ENCODE results near the gene ATP5PD. TPM values are rescaled to one million over a fixed set of nuclear protein-coding genes. Genes with fewer than 3 reads are reported as not detected.
"Not testable (repeated sequence)": the region's sequence is repeated elsewhere in the genome, so short reads cannot be mapped to it uniquely, and the experiment has no call there.

Gene ATP5PD
- polyA plus RNA-seq, 3 donors from 2014 or later: 257 to 366 (median 261) TPM

DNA sequence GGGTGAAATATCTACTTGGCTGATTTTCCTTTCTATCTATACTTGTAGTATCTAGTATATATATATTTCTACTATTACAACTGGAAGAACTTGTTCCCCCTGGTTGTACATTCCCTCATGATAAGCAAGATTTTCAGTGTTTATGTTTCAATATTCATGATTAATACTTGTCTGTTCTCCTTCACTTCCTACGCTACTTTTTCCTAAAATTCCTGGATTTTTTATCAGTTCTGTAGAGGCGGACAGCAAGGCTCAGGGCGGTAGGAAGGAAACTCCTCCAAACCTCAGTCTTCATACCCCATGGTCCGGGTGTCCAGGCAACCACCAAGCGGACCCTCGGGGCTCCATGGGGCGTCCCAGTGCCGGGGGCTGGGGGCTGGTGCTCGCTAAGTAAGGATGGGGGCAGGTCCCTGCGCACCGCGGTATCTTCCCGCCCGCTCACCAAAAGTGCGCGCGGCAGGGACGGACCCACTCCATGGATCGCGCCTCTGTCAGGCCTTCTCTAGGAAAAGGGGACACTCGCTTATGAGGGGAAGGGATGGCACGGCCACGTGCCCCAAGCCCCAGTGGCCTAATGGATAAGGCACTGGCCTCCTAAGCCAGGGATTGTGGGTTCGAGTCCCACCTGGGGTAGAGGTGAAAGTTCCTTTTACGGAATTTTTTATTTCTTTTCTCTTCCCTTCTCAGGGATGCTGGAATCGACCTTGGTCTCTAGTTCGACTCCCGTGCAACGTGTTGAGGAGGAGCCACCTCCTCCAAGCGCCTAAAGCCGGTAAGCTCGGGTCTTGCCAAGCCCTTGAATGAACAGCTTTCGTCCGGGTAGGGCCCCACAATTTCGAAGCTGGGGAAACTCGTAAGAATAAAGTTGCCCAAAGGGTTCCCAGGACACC, 13.2 kb downstream of the ATP5PD start:
- peaks cover 0 to 8% (median 0%) of the 10 kb centered on the region in 6 donors for H3K9me3 Mint-ChIP-seq
- H3K27me3 Mint-ChIP-seq (ENCODE audit: low read depth in 3 of 3): peaks cover 25 to 38% (median 36%) of the 10 kb centered on the region in 3 donors
- peak overlapping the region; percentile 52 to 92 (median 82) for H3K27ac Mint-ChIP-seq
- H3K4me3 Mint-ChIP-seq: peak overlapping the region; percentile 90 to 99 (median 92)
- H3K36me3 Mint-ChIP-seq: peaks cover 0 to 9% (median 4%) of the 10 kb centered on the region in 3 donors
- H3K4me1 Mint-ChIP-seq: peaks cover 37 to 47% of the 10 kb centered on the region in 2 donors
- DNase-seq: peak; percentile 82 to 86 (median 84)

- Mint-ChIP-seq H3K4me3 (peak overlapping the region; percentile 90 to 99 (median 92)), H3K27ac (peak overlapping the region in 5 of 6 donors; percentile 77 to 86 (median 78)), H3K4me1 (peaks cover 37 to 47% of the 10 kb centered on the region in 2 donors), H3K27me3 (ENCODE audit: low read depth in 3 of 3) (peaks cover 25 to 38% (median 36%) of the 10 kb centered on the region in 3 donors), H3K36me3 (peaks cover 0 to 8% (median 0%) of the 10 kb centered on the region in 3 donors), H3K9me3 (peaks cover 0 to 8% (median 0%) of the 10 kb centered on the region in 6 donors)
- DNase-seq: peak in 1 of 3 donors; percentile 10
Observed at GRCh38 chr17:75032720-75033280, 14.0 kb downstream of the ATP5PD start.

DNA sequence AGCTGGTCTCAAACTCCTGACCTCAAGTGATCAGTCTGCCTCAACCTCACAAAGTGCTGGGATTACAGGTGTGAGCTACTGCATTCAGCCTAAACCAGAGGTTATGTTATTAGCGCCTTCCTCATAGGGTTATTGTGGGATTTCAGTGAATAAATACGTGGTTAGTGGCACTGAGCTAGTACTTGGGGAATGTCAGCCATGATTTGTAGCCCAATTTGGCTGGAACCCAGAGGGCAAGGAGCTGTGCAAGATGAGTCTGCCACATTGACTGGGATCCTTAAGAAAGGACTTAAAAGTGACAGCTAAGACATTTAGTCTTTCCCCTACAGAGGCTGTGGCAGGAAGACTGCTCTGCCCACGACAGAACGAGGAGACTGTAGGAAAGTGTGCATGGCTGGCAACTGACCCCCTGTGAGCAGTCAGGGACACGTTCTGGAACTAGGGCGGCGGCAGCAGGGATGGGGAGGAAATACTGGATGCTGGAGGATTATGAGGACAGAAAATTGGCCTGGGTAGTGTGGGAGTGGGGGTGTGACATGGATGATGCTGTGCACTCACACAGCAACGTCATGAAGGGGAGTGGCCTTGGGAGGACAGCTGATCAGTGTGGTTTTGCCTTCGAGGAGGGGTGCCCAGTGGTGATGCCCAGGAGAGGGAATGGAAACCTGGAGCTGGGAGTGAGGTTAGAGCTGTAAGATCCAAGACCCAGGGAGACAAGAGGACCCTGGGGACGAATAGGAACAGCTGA, 14.6 kb downstream of the ATP5PD start:
- H3K4me3 Mint-ChIP-seq: peak overlapping the region; percentile 62 to 95 (median 81)
- H3K36me3 Mint-ChIP-seq: peaks cover 0 to 8% (median 0%) of the 10 kb centered on the region in 3 donors
- H3K27me3 Mint-ChIP-seq (ENCODE audit: low read depth in 3 of 3): peaks cover 25 to 38% (median 36%) of the 10 kb centered on the region in 3 donors
- H3K27ac Mint-ChIP-seq: peak overlapping the region; percentile 41 to 79 (median 78)
- peaks cover 0 to 8% (median 0%) of the 10 kb centered on the region in 6 donors for H3K9me3 Mint-ChIP-seq
- DNase-seq: peak; percentile 43 to 52 (median 45)
- peaks cover 37 to 47% of the 10 kb centered on the region in 2 donors for H3K4me1 Mint-ChIP-seq

GRCh38 chr17:75030161-75030560, 16.6 kb downstream of the ATP5PD start:
- H3K36me3 Mint-ChIP-seq: peaks cover 0 to 8% (median 0%) of the 10 kb centered on the region in 3 donors
- H3K27ac Mint-ChIP-seq: no peak overlapping the region
- DNase-seq: no peak
- no peak overlapping the region for H3K4me3 Mint-ChIP-seq
- peaks cover 0 to 8% (median 0%) of the 10 kb centered on the region in 6 donors for H3K9me3 Mint-ChIP-seq
- peaks cover 20 to 29% (median 24%) of the 10 kb centered on the region in 3 donors for H3K27me3 Mint-ChIP-seq (ENCODE audit: low read depth in 3 of 3)
- H3K4me1 Mint-ChIP-seq: peaks cover 38 to 39% of the 10 kb centered on the region in 2 donors

DNA sequence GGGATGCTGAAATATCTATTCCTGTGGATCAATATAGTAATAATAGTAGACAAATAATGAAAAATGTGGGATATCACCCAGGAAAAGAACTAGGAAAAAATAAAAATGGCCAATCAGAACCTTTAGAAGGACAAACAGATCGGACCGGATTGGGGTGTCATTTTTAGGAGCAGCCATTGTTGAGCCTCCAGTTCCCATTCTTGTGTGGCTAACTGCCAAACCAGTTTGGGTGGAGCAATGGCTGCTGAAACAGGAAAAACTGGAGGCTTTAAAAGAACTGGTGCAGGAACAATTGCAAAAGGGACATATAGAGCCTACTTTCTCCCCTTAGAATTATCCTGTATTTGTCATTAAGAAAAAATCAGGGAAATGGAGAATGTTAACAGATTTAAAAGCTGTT, 20.1 kb downstream of the ATP5PD start:
- Mint-ChIP-seq H3K4me1 (peaks cover 11 to 19% of the 10 kb centered on the region in 2 donors), H3K36me3 (peaks cover 9 to 20% (median 13%) of the 10 kb centered on the region in 3 donors)
- H3K27ac Mint-ChIP-seq; H3K9me3 Mint-ChIP-seq; DNase-seq; H3K27me3 Mint-ChIP-seq (ENCODE audit: low read depth in 3 of 3); H3K4me3 Mint-ChIP-seq: not testable (repeated sequence)

DNA sequence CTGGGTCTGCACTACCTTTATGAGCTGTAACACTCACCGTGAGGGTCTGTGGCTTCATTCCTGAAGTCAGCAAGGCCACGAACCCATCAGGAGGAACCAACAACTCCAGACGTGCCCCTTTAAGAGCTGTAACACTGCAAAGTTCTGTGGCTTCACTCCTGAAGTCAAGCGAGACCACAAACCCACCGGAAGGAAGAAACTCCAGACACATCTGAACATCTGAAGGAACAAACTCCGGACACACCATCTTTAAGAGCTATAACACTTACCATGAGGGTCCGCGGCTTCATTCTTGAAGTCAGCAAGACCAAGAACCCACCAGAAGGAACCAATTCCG, 21.4 kb downstream of the ATP5PD start:
- not testable (repeated sequence) for H3K27me3 Mint-ChIP-seq (ENCODE audit: low read depth in 3 of 3); H3K9me3 Mint-ChIP-seq
- H3K4me1 Mint-ChIP-seq: peaks cover 11 to 16% of the 10 kb centered on the region in 2 donors
- DNase-seq: peak in 2 of 3 donors; percentile 12 to 32
- H3K4me3 Mint-ChIP-seq: peak overlapping the region; percentile 45 to 84 (median 73)
- H3K27ac Mint-ChIP-seq: peak overlapping the region; percentile 3 to 83 (median 52)
- H3K36me3 Mint-ChIP-seq: peaks cover 13 to 23% (median 23%) of the 10 kb centered on the region in 3 donors

DNA sequence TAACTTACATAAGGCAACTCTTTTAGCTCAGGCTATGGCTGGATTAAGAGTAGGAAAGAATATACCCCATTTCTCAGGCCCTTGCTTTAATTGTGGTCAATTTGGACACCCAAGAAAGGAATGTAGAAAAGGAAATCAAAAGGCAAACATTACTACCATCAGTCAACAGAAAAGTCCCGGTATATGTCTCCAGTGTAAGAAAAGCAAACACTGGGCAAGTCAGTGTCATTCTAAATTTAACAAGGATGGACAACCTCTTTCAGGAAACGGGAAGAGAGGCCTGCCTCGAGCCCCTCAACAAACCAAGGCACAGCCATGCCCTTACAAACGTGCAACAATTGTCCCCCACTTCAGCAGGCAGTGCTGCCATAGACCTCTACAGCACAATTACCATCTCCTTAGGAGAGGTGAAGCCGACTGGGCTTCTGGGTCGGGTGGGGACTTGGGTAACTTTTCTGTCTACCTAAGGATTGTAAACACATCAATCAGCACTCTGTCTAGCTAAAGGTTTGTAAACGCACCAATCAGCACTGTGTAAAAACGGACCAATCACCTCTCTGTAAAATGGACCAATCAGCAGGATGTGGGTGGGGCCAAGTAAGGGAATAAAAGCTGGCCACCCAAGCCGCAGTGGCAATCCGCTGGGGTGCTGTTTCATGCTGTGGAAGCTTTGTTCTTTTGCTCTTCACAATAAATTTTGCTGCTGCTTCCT, 21.9 kb downstream of the ATP5PD start:
- DNase-seq: peak; percentile 36 to 43 (median 42)
- Mint-ChIP-seq H3K27ac (peak overlapping the region; percentile 3 to 83 (median 52)), H3K9me3 (peaks cover 0 to 1% (median 0%) of the 10 kb centered on the region in 6 donors), H3K4me1 (peaks cover 11 to 16% of the 10 kb centered on the region in 2 donors), H3K4me3 (peak overlapping the region; percentile 45 to 84 (median 73)), H3K36me3 (peaks cover 14 to 25% (median 18%) of the 10 kb centered on the region in 3 donors), H3K27me3 (ENCODE audit: low read depth in 3 of 3) (peaks cover 0 to 5% (median 0%) of the 10 kb centered on the region in 3 donors)

DNA sequence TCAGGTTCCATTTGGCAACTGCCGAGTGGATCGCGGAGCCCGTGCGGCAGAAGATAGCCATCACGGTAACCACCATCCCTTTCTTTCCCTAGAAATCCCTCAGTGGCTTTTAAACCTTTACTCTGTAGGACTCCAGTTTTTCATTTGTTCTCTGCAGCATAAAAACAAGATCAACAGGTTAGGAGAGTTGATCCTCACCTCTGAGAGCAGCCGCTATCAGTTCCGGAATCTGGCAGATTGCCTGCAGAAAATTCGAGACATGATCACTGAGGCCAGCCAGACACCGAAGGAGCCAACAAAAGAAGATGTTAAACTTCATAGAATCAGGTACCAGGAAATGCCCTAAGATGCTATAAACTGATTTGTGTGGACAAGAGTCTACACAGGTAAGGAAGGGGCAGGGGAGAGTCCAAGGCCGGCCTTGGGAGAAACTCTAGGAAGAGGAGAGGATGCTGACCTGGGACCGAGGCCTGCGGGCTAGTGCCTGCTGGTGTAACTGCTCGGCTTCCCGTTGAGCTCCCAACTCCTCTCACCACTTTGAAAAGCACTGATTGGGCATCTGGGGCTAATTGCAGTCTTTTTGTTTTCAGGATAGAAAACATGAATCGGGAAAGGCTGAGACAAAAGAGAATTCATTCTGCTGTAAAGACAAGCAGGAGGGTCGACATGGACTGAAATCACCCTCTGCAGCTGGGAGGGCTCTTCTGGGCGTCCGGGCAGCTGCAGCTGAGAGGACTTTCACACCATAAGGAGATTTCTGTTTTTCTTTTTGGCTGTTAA, 26.2 kb downstream of the ATP5PD start:
- Mint-ChIP-seq H3K4me3 (no peak overlapping the region), H3K27ac (no peak overlapping the region), H3K4me1 (peaks cover 14 to 15% of the 10 kb centered on the region in 2 donors), H3K36me3 (peaks cover 20 to 33% (median 21%) of the 10 kb centered on the region in 3 donors), H3K27me3 (ENCODE audit: low read depth in 3 of 3) (peaks cover 0 to 5% (median 0%) of the 10 kb centered on the region in 3 donors), H3K9me3 (no peaks in the 10 kb centered on the region)
- no peak for DNase-seq

DNA sequence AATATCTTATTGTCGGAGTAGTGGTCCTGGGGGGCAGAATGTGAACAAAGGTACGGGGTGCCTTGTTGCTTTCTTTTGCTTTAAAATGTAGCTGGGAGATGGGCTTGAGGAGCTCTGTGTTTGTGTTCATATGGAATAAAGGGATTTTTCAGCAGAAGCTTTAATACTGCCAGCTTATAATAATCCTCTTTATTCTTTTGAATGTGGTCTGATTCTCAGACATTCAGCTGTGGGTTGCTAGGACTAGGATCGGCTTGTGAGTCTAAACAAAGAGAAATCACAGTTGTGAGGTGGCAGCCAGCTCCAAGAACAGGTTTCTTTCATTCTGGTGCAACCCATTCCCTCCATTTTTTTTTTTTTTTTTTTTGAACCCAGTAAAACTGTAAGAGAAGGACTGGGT, 27.1 kb downstream of the ATP5PD start:
- no peak overlapping the region for H3K27ac Mint-ChIP-seq
- peaks cover 11 to 15% of the 10 kb centered on the region in 2 donors for H3K4me1 Mint-ChIP-seq
- H3K4me3 Mint-ChIP-seq: no peak overlapping the region
- peaks cover 21 to 38% (median 23%) of the 10 kb centered on the region in 3 donors for H3K36me3 Mint-ChIP-seq
- no peaks in the 10 kb centered on the region for H3K9me3 Mint-ChIP-seq
- H3K27me3 Mint-ChIP-seq (ENCODE audit: low read depth in 3 of 3): peaks cover 0 to 2% (median 0%) of the 10 kb centered on the region in 3 donors
- no peak for DNase-seq

DNA sequence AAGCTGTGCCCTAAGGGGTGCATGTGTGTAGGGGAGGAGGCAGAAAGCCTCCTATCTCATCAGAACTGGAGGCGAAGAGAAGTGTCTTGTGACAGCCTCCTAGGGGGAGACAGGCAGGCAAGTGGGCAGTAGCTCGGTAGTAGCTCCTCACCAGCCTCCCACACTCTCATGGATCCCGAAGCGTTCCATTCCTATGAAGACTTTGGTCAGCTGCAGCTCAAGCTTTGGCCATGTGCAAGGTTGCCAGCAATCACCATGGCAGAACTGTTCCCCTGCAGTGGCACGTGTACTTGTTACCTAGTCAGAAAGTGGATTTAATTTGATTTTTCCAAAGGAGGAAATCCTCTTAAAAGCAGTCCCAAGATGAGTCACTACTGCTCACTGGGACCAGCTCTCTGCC, 27.6 kb downstream of the ATP5PD start:
- DNase-seq: no peak
- H3K4me3 Mint-ChIP-seq: no peak overlapping the region
- peaks cover 21 to 40% (median 23%) of the 10 kb centered on the region in 3 donors for H3K36me3 Mint-ChIP-seq
- peaks cover 10 to 17% of the 10 kb centered on the region in 2 donors for H3K4me1 Mint-ChIP-seq
- H3K27ac Mint-ChIP-seq: no peak overlapping the region
- H3K9me3 Mint-ChIP-seq: no peaks in the 10 kb centered on the region
- H3K27me3 Mint-ChIP-seq (ENCODE audit: low read depth in 3 of 3): peaks cover 0 to 2% (median 0%) of the 10 kb centered on the region in 3 donors

DNA sequence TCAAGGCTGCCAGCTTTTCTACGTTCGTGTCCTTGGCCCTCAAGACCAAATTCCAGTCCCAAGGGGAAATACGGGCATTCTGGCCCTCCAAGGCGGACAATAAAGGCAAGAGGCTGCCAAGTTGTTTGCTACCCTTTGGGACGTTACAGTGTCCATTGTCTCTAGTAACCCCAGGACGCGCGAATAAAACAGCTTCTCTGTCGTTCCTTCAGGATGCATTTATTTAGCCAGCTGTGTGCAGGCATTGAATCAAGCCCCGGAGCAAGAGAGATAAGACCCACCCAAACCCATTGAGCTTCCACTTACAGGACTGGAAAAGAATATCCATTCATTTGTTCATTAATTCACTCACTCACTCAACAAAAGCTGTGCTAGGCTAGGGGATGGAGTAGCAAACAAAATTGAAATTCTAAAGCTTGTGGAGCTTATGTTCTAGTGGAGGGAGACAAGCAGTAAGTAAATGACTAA, 33.6 kb downstream of the ATP5PD start:
- H3K4me1 Mint-ChIP-seq: peaks cover 26 to 35% of the 10 kb centered on the region in 2 donors
- H3K36me3 Mint-ChIP-seq: peaks cover 4 to 12% (median 8%) of the 10 kb centered on the region in 3 donors
- H3K4me3 Mint-ChIP-seq: peak overlapping the region; percentile 91 to 96 (median 93)
- H3K27ac Mint-ChIP-seq: peak overlapping the region; percentile 89 to 95 (median 93)
- no peaks in the 10 kb centered on the region for H3K9me3 Mint-ChIP-seq
- no peaks in the 10 kb centered on the region for H3K27me3 Mint-ChIP-seq (ENCODE audit: low read depth in 3 of 3)
- DNase-seq: no peak
